ENCODE measurements around the gene MAP3K2.

Gene MAP3K2

DNA sequence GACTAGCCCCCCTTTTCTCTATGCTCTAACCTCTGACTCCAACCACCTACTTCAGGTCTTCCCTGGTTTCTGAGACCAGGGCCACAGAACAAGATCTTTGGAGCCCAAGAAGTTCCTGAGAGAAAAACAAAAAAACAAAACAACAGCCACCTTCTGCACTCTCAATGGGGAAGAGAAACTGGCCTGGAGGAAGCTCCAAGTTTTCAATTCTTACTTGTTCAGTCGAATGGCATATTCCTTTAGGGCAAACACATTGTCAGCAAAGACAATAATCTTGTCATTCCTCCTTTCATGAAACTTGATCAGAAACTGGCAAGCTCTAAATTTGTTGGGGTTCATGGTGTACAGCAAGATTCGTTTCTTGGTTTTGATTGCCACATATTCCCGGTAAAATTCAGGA, 108.8 kb downstream of the MAP3K2 start:
- no peak for DNase-seq

DNA sequence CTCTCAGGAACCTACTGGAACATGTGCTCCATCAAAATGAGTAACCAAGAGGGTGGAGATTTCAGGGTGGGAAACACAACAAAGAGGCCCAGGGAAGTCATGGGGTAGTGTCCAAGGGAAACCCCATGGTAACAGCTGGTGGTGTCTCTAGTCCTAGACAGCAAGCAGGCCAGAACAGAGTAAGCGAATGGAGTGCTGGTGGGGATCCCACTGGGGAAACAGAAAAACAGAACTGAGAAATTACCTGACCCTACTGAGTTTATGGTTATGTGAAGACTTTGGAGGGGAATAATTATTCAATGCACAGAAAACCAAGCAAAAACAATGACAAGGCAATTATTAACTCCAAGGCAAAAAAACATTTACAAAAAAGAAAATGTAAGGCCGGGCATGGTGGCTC, 110.7 kb downstream of the MAP3K2 start:
- no peak for DNase-seq

DNA sequence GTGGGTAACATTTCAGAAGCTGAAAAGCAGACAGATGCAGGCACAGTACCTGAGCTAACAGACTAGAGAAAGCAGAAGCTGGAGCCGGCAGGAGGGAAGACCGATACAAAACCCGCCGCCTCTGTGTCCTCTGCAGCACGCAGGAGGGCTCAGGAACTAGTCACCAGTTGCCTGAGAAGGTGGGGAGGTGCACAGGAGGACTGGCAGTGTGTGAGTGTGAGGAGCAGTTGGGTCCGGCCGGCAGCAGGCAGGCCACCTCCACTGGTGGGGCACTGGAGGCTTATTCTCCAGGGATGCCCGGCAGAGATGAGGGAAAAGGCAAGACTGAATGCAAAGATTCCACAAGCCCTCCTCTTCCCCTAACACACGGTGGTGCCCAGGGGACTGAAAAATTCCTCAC, 112.0 kb downstream of the MAP3K2 start:
- no peak for DNase-seq

DNA sequence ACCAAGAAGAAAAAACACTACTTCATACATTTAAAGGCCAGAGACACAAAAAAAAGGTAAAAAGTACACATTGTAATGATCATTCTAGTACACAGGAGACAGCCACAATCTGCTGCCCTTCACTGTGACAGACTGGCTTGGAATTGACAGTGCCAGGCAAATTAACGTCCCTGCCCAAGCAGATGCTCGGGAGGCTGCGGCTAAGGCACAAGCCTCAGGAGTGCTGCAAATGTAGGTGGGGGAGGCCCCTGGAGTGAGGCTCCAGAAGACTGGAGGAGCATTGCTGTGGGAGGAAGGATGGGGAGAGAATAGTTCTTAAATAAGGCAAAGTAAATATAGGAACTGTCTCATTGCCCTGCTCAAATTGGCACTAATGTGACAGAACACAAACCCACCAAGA, 112.4 kb downstream of the MAP3K2 start:
- no peak for DNase-seq

DNA sequence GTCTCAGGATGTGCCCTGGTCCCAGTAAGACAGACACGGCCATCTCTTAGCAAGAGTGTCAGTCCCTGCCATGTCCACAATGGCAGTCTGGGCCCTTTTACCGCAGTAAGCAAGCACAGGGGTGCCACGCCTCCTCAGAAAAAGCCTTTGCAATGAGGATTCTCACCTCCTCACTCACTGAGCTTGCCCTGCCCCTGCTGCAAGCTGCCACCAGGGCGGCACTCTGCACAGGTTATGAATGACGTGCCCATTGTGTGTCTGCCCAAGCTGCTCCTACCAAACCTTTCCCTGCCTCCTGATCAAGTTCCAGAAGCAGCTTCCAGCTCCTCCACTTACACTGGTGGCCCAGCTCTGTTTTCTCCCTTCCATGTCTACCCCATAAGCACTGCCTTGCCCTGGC, 117.1 kb downstream of the MAP3K2 start:
- DNase-seq = no peak

DNA sequence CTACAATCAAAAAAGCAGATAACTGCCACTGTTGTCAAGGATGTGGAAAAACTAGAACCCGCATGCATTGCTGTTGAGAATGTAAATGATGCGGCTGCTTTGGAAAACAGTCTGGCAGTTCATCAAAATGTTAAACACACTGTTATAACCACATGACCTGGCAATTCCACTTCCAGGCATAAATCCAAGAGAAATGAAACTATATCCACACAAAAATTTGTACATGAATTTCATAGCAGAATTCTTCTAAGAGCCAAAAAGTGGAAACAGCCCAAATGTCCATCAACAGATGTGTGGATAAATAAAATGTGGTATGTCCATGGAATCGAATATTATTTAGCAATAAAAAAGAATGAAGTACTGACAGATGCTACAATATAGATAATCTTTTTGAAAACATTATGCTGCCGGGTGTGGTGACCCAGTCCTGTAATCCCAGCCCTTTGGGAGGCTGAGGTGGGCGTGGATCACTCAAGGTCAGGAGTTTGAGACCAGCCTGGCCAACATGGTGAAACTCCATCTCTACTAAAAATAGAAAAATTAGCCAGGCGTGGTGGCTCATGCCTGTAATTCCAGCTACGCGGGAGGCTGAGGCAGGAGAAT, 125.9 kb downstream of the MAP3K2 start:
- no peak for DNase-seq

DNA sequence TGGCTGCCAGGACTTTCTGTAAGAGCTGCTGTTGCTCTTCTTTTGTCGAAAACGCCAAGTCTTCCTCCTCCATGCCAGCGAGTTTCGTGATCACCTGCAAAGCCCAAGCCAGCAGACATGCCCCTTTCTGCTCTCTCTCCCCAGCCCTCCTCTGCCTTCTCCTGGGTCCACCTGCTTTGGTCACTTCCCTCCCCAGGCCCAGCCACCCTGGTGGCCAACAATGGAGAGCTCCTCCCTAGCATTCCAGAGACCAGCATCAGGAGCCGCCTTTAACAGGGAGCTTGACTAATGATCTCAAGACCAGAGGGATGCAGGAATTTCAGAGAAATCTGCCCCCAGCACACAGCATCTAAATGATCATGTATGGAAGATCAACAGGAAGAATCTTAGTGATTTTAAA, 128.4 kb downstream of the MAP3K2 start:
- DNase-seq = no peak

DNA sequence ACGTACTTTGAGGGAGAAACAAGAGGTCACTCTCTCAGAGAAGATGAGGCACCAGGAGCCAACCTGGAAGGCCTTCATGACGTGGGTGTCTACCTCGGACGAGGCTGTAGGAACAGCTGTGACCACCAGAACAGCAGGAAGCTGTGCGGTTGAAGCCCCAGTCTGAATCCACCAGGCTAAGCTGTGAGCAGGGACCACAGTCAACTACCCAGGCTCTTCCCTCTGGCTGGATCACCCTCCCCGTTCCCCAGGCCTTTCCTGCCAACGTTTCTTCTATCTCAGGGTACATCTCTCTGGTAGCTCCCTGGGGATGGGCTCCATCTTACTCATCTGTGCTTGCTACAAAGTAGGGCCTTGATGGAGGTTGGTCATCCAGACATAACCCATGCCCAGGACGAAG, 130.9 kb downstream of the MAP3K2 start:
- DNase-seq = no peak

DNA sequence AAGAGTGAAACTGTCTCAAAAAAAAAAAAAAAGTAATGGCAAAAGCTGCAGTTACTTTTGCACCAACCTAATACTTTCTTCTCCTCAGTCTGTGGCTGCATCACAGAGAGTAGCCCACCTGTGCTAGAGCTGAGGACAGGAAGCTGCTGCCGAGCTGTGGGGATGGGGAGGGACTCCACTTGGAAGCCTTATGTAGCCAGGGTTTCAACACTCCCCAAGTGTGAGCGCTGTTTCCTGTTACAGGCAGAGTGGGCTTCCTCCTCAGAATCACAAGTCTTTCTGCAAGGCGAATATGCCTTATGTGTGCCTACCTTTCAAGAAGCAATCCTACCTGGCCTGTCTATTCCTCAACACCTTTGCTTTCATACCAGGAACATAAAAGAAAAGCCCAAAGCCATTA, 131.4 kb downstream of the MAP3K2 start:
- no peak for DNase-seq

DNA sequence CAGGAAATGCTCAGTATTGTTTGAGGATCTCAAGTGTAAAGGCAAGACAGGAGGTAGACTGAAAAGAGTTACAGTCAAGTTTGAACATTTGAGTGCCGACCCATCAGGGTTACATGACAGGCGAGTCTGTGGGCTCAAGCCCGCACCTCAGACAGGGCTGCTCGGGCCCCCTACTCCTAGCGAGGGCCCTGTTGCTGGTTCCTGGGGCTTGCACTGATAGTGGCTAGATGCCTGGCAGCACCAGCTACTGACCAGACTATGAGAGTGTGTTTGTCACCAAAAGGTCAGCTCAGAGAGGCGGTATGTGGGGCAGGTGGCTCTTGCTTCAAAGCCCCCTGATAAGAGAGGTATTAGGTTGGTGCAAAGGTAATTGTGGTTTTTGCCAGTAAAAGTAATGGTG, 132.1 kb downstream of the MAP3K2 start:
- DNase-seq = no peak

DNA sequence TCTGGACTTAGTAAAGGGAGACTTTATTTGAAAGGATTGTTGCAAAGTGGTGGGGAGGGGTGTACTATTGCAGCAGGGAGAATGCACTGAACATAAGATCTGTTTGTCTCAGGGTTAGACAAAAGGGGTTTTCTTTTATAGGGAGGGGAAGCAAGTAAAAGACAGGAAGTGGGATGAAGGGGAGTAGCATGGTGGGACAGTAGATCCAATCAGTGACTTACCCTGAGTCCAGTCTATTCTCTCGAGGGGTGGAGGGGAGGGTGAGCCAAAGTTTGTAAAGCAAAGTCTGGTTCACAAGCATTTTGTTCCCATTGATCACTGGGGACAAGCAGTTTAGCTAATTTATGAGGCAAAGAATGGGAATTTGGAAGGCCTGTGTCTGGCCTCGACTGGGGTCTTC, 132.6 kb downstream of the MAP3K2 start:
- DNase-seq = no peak

DNA sequence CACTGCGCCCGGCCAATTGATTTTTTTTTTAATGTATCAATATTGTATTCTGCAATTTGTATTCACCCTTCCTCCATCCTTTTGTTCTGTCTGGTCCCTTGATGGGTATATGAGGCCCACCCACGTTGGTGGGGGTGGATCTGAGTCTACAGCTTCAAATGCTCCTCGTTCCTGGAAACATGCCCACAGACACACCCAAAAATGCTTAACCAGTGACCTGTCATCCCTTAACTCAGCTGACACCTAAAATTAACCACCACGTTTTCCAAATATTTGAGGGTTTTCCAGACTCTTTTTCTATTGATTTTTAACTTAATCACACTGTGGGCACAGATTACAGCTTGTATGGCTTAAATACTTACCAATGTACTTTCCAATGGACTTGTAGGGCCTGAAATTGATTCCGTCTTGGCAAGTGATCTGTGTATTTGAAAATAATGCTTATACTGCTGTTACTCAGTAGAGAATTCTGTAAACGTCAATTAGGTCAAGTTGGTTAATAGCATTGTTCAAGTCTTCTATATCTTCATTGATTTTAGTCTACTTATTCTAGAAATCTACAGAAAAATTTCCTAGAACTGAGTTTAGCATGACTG, 133.3 kb downstream of the MAP3K2 start:
- no peak for DNase-seq
